GM12878 (cell line): ENCODE measurements around the gene ANKRD33B. TPM values are rescaled to one million over a fixed set of nuclear protein-coding genes. Genes with fewer than 3 reads are reported as not detected.
A peak's percentile ranks its signal among the peaks of the same experiment; 100 is the strongest.

Experiments
- HDAC2 ChIP-seq: fragments of 200-600 bp; sonication (generic); IDR thresholded peaks from 2 replicates; pipeline ENCODE4 v1.6.1; 2017
- MYB ChIP-seq: fragments of 150-350 bp; IDR thresholded peaks from 2 replicates; pipeline ENCODE4 v1.6.1; 2014; ENCODE audit warnings: mild to moderate bottlenecking, low read depth, low read length, borderline replicate concordance
- PML ChIP-seq: IDR thresholded peaks from 2 replicates; pipeline ENCODE4 v1.6.1; 2012; ENCODE audit warnings: low read length, inconsistent platforms
- SIN3A ChIP-seq: IDR thresholded peaks from 2 replicates; pipeline ENCODE4 v1.6.1; 2012; ENCODE audit warnings: low read depth, low read length, improper control_type of control experiment
- SMAD1 ChIP-seq: fragments of 450-650 bp; IDR thresholded peaks from 2 replicates; pipeline ENCODE4 v1.6.1; 2018; ENCODE audit warnings: mild to moderate bottlenecking, low read depth; ENCODE audit not compliant: partially characterized antibody
- TCF3 ChIP-seq: IDR thresholded peaks from 2 replicates; pipeline ENCODE4 v1.6.1; 2012; ENCODE audit warnings: low read depth, mild to moderate bottlenecking, low read length, borderline replicate concordance; ENCODE audit not compliant: insufficient read depth
- ZNF207 ChIP-seq: fragments of 450-650 bp; IDR thresholded peaks from 2 replicates; pipeline ENCODE4 v1.6.1; 2014; ENCODE audit warnings: antibody characterized with exemption, mild to moderate bottlenecking, borderline replicate concordance
- polyA plus RNA-seq, 11 experiments: library from polyadenylated mRNA; depleted of rRNA in 4 of 11; unstranded in 6 of 11; stranded (reverse) in 5 of 11; fragments of >200 nt; fragmentation: Nextera tagmentation in 4 of 11; fragmentation: Illumina TruSeq in 1 of 11; extraction: Ambion mirVana in 4 of 11; extraction: Trizol in 1 of 11; gene quantifications; 1 replicate in 1 of 11; 2 replicates in 10 of 11; pipeline versions ENCODE4 v1.2.1 to v1.2.3, GENCODE V29; 2011 to 2016; ENCODE audit warnings: inconsistent platforms in 2 of 11, missing spikeins in 2 of 11, low read depth in 1 of 11
- total RNA-seq, 4 experiments: library from RNA; depleted of rRNA in 3 of 4; stranded (reverse); fragments of >200 nt in 3 of 4; fragmentation: Illumina TruSeq in 1 of 4; extraction: Trizol in 1 of 4; gene quantifications; 2 replicates each; pipeline versions ENCODE4 v1.2.1 to v1.2.3, GENCODE V29; 2013 to 2021
- TF ChIP-seq, protein P1 (sequence below): fragments of 450-650 bp; IDR thresholded peaks from 2 replicates; pipeline ENCODE4 v1.6.1; 2016; ENCODE audit warnings: mild to moderate bottlenecking
- TF ChIP-seq, protein P2 (sequence below): IDR thresholded peaks from 2 replicates; pipeline ENCODE4 v1.6.1; 2011; ENCODE audit warnings: low read depth, low read length, improper control_type of control experiment, borderline replicate concordance
- TF ChIP-seq, protein P3 (sequence below): fragments of 450-650 bp; conservative IDR thresholded peaks from 2 replicates; pipeline ENCODE4 v1.6.1; 2017; ENCODE audit warnings: mild to moderate bottlenecking, moderate library complexity
- TF ChIP-seq, protein P4 (sequence below): IDR thresholded peaks from 2 replicates; pipeline ENCODE4 v1.6.1; 2011; ENCODE audit warnings: low read depth, mild to moderate bottlenecking, low read length, moderate library complexity, borderline replicate concordance; ENCODE audit errors: extremely low read depth
- TF ChIP-seq, protein P5 (sequence below): IDR thresholded peaks from 2 replicates; pipeline ENCODE4 v1.6.1; 2012; ENCODE audit warnings: improper control_type of control experiment, low read depth, low read length; ENCODE audit not compliant: insufficient replicate concordance
- TF ChIP-seq, protein P6 (sequence below): fragments of 450-650 bp; formaldehyde crosslinking; IDR thresholded peaks from 2 replicates; pipeline ENCODE4 v1.4.0; 2022; ENCODE audit warnings: mild to moderate bottlenecking, moderate library complexity

The ANKRD33B gene
- total and polyA plus RNA-seq, 10 of the 15 experiments (the other 5 are each of a cell fraction or from before 2014, with no cell fraction given) = 4.9 to 61.6 (median 15.6) TPM

DNA sequence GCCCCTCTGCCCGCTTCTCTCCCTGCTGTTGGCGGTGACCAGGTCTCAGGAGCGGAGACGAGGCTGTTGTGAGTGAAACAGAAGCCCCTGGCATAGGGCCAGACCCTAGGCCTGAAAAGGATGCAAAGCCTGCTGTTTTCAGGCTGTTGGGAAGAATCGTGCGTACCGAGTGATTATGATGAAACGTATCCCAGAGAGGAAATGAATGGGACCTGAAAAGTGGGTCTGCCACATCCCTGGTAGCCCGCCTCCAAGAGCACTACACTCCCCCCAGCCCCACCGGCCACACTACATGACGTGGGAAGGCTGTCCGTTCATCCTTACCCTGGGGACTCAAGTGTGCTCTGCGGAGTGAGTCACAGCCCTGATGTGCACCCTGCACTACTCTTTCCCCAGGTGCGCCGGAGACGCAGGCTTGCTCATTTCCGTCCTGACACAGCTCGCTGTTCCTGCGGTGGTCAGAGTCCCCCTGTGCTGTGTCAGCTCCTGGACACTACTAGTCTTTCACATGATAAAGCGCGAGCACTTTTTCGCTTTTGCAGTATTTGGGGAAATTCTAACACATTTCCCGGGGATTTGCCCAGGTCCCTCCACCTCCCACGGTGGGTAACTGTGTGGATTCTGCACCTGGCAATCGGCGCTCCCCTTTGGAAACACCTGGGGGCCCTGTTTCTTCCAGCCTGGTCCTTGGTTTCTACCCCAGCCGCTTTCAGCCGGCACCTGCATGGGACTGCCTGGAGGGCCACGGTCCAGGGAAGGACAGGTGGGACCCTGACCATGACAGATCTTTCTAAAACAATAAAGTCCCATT, 91.5 kb downstream of the ANKRD33B start (continued):
- TF ChIP-seq, protein P1, sequence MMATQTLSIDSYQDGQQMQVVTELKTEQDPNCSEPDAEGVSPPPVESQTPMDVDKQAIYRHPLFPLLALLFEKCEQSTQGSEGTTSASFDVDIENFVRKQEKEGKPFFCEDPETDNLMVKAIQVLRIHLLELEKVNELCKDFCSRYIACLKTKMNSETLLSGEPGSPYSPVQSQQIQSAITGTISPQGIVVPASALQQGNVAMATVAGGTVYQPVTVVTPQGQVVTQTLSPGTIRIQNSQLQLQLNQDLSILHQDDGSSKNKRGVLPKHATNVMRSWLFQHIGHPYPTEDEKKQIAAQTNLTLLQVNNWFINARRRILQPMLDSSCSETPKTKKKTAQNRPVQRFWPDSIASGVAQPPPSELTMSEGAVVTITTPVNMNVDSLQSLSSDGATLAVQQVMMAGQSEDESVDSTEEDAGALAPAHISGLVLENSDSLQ = no peak
- TF ChIP-seq, protein P2, sequence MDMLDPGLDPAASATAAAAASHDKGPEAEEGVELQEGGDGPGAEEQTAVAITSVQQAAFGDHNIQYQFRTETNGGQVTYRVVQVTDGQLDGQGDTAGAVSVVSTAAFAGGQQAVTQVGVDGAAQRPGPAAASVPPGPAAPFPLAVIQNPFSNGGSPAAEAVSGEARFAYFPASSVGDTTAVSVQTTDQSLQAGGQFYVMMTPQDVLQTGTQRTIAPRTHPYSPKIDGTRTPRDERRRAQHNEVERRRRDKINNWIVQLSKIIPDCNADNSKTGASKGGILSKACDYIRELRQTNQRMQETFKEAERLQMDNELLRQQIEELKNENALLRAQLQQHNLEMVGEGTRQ = no peak
- TF ChIP-seq, protein P3, sequence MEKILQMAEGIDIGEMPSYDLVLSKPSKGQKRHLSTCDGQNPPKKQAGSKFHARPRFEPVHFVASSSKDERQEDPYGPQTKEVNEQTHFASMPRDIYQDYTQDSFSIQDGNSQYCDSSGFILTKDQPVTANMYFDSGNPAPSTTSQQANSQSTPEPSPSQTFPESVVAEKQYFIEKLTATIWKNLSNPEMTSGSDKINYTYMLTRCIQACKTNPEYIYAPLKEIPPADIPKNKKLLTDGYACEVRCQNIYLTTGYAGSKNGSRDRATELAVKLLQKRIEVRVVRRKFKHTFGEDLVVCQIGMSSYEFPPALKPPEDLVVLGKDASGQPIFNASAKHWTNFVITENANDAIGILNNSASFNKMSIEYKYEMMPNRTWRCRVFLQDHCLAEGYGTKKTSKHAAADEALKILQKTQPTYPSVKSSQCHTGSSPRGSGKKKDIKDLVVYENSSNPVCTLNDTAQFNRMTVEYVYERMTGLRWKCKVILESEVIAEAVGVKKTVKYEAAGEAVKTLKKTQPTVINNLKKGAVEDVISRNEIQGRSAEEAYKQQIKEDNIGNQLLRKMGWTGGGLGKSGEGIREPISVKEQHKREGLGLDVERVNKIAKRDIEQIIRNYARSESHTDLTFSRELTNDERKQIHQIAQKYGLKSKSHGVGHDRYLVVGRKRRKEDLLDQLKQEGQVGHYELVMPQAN = no peak
- no peak for TF ChIP-seq ZNF207
- no peak for TF ChIP-seq HDAC2
- no peak for TF ChIP-seq MYB
- no peak for TF ChIP-seq SMAD1
- peak; percentile 65; the same call in 1 of the 2 replicates for TF ChIP-seq TCF3
- TF ChIP-seq, protein P4, sequence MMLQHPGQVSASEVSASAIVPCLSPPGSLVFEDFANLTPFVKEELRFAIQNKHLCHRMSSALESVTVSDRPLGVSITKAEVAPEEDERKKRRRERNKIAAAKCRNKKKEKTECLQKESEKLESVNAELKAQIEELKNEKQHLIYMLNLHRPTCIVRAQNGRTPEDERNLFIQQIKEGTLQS = no peak
- no peak for TF ChIP-seq SIN3A
- TF ChIP-seq, protein P5, sequence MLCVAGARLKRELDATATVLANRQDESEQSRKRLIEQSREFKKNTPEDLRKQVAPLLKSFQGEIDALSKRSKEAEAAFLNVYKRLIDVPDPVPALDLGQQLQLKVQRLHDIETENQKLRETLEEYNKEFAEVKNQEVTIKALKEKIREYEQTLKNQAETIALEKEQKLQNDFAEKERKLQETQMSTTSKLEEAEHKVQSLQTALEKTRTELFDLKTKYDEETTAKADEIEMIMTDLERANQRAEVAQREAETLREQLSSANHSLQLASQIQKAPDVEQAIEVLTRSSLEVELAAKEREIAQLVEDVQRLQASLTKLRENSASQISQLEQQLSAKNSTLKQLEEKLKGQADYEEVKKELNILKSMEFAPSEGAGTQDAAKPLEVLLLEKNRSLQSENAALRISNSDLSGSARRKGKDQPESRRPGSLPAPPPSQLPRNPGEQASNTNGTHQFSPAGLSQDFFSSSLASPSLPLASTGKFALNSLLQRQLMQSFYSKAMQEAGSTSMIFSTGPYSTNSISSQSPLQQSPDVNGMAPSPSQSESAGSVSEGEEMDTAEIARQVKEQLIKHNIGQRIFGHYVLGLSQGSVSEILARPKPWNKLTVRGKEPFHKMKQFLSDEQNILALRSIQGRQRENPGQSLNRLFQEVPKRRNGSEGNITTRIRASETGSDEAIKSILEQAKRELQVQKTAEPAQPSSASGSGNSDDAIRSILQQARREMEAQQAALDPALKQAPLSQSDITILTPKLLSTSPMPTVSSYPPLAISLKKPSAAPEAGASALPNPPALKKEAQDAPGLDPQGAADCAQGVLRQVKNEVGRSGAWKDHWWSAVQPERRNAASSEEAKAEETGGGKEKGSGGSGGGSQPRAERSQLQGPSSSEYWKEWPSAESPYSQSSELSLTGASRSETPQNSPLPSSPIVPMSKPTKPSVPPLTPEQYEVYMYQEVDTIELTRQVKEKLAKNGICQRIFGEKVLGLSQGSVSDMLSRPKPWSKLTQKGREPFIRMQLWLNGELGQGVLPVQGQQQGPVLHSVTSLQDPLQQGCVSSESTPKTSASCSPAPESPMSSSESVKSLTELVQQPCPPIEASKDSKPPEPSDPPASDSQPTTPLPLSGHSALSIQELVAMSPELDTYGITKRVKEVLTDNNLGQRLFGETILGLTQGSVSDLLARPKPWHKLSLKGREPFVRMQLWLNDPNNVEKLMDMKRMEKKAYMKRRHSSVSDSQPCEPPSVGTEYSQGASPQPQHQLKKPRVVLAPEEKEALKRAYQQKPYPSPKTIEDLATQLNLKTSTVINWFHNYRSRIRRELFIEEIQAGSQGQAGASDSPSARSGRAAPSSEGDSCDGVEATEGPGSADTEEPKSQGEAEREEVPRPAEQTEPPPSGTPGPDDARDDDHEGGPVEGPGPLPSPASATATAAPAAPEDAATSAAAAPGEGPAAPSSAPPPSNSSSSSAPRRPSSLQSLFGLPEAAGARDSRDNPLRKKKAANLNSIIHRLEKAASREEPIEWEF = no peak
- TF ChIP-seq, protein P6, sequence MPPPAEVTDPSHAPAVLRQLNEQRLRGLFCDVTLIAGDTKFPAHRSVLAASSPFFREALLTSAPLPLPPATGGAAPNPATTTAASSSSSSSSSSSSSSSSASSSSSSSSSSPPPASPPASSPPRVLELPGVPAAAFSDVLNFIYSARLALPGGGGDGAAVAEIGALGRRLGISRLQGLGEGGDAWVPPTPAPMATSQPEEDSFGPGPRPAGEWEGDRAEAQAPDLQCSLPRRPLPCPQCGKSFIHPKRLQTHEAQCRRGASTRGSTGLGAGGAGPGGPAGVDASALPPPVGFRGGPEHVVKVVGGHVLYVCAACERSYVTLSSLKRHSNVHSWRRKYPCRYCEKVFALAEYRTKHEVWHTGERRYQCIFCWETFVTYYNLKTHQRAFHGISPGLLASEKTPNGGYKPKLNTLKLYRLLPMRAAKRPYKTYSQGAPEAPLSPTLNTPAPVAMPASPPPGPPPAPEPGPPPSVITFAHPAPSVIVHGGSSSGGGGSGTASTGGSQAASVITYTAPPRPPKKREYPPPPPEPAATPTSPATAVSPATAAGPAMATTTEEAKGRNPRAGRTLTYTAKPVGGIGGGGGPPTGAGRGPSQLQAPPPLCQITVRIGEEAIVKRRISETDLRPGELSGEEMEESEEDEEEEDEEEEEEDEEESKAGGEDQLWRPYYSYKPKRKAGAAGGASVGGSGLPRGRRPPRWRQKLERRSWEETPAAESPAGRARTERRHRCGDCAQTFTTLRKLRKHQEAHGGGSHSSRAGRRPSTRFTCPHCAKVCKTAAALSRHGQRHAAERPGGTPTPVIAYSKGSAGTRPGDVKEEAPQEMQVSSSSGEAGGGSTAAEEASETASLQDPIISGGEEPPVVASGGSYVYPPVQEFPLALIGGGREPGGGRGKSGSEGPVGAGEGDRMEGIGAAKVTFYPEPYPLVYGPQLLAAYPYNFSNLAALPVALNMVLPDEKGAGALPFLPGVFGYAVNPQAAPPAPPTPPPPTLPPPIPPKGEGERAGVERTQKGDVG (CRISPR knock-in tag) = no peak
- TF ChIP-seq PML = no peak
